Stimulated activated CD4-positive, alpha-beta T cell treated with anti-CD3 and anti-CD28 coated beads, Interleukin-15, amount 100 ng/mL, for 48 hours (primary cell): ENCODE results near the gene RPL14.
"Not testable (repeated sequence)": the region's sequence is repeated elsewhere in the genome, so short reads cannot be mapped to it uniquely, and the experiment has no call there.

Source experiments
- DNase-seq, 2 donors: peaks; one replicate each; pipeline ENCODE4 v3.0.0-alpha.2; 2020; ENCODE audit warnings: low read depth in 2 of 2

RPL14 gene

GRCh38 chr3:40462838-40463237 lies 5.7 kb downstream of the RPL14 start:
- DNase-seq: not testable (repeated sequence)

GRCh38 chr3:40463579-40463978 lies 6.4 kb downstream of the RPL14 start:
- DNase-seq: no peak

- DNase-seq: no peak
These were observed 7.4 kb downstream of the RPL14 start for GRCh38 chr3:40464339-40465110.

- DNase-seq: no peak
These were observed 7.9 kb downstream of the RPL14 start for GRCh38 chr3:40465111-40465407.

GRCh38 chr3:40465456-40465855 lies 8.3 kb downstream of the RPL14 start:
- DNase-seq: no peak

- DNase-seq: no peak
These were observed 10.9 kb downstream of the RPL14 start for GRCh38 chr3:40468018-40468417.

GRCh38 chr3:40470701-40471100 lies 13.6 kb downstream of the RPL14 start:
- DNase-seq: no peak

GRCh38 chr3:40476478-40477470 lies 19.6 kb downstream of the RPL14 start, which contains the start of gene ZNF619:
TSS of gene ZNF619 (plus strand) at chr3:40477122. CDS start at chr3:40477980, 858 bp downstream.
- DNase-seq: peak in 1 of 2 donors; percentile 28

- DNase-seq: no peak
These were observed 20.5 kb downstream of the RPL14 start for GRCh38 chr3:40477666-40478065.

- DNase-seq: no peak
These were observed 30.0 kb downstream of the RPL14 start for GRCh38 chr3:40487172-40487571.

GRCh38 chr3:40490916-40491315 lies 33.8 kb downstream of the RPL14 start:
- no peak for DNase-seq

- no peak for DNase-seq
These were observed 37.6 kb downstream of the RPL14 start for GRCh38 chr3:40494698-40495097.

GRCh38 chr3:40497288-40497687 lies 40.1 kb downstream of the RPL14 start:
- DNase-seq: no peak

GRCh38 chr3:40499952-40500351 lies 42.8 kb downstream of the RPL14 start:
- DNase-seq: no peak

GRCh38 chr3:40502034-40502433 lies 44.9 kb downstream of the RPL14 start:
- no peak for DNase-seq

- DNase-seq: no peak
These were observed 47.7 kb downstream of the RPL14 start for GRCh38 chr3:40504636-40505430.

- DNase-seq: peak in 1 of 2 donors; percentile 11
These were observed 48.7 kb downstream of the RPL14 start, which contains the start of gene ZNF620 for GRCh38 chr3:40505599-40506462. TSS of gene ZNF620 (plus strand) at chr3:40506039. CDS start at chr3:40506353, 314 bp downstream.

- DNase-seq: no peak
These were observed 54.0 kb downstream of the RPL14 start for GRCh38 chr3:40511031-40511718.

- no peak for DNase-seq
These were observed 59.1 kb downstream of the RPL14 start for GRCh38 chr3:40516201-40516600.

- DNase-seq: no peak
These were observed 60.9 kb downstream of the RPL14 start for GRCh38 chr3:40518067-40518466.
